Measurements from ENCODE around the gene CYP4F8.

Gene CYP4F8

DNA sequence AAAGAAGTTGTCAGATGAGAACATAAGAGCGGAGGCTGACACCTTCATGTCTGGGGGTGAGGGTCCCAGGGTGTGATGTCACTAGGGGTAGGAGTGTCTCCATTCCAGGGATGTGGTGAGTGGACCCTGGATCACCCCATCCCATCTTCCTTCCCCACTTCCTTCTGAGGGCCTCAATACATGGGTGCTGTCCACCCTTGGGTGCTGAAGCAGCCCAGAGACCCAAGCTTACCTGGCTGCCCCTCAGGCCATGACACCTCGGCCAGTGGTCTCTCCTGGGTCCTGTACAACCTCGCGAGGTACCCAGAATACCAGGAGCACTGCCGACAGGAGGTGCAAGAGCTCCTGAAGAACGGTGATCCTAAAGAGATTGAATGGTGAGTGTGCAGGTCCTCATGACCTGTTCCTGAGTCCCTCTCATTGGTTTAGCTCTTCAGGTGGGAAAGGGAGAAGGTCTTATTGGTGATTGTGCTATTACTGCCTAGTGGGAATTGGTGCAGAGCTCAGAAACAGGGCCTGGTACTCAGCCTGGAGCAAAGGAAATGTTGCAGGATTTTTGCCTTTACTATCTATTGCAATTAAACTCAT, 37.7 kb upstream of the CYP4F8 start:
- TF ChIP-seq, protein P1, sequence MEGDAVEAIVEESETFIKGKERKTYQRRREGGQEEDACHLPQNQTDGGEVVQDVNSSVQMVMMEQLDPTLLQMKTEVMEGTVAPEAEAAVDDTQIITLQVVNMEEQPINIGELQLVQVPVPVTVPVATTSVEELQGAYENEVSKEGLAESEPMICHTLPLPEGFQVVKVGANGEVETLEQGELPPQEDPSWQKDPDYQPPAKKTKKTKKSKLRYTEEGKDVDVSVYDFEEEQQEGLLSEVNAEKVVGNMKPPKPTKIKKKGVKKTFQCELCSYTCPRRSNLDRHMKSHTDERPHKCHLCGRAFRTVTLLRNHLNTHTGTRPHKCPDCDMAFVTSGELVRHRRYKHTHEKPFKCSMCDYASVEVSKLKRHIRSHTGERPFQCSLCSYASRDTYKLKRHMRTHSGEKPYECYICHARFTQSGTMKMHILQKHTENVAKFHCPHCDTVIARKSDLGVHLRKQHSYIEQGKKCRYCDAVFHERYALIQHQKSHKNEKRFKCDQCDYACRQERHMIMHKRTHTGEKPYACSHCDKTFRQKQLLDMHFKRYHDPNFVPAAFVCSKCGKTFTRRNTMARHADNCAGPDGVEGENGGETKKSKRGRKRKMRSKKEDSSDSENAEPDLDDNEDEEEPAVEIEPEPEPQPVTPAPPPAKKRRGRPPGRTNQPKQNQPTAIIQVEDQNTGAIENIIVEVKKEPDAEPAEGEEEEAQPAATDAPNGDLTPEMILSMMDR (IDR thresholded peaks at IDR 0.05): no peak
- H3K27me3 ChIP-seq (ENCODE audit: control insufficient read depth, insufficient read depth, low read length): no peaks in the 10 kb centered on the region

DNA sequence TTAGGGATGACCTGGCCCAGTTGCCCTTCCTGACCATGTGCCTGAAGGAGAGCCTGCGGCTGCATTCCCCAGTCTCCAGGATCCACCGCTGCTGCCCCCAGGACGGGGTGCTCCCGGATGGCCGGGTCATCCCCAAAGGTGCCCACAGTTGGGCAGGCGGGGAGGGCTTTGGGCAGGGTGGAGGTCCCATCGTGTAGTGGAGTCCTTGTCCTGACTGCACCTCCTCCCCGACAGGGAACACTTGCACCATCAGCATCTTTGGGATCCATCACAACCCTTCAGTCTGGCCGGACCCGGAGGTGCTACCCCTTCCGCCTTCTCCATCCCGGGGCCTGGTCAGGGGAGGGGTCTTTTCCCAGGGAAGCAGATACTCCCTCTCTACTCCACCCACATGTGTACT, 31.7 kb upstream of the CYP4F8 start:
- Histone ChIP-seq H3K79me2 (no peaks in the 10 kb centered on the region), H3K27ac (no peak overlapping the region), H3K4me1 (peaks cover 6% of the 10 kb centered on the region), H3K9ac (no peak overlapping the region), H3K36me3 (ENCODE audit: control insufficient read depth, insufficient read depth, low read length) (no peaks in the 10 kb centered on the region), H3K9me3 (ENCODE audit: control insufficient read depth, low read length) (no peaks in the 10 kb centered on the region), H3K4me3 (ENCODE audit: low read depth, low read length) (no peak overlapping the region), H2AFZ (no peak overlapping the region), H3K4me2 (ENCODE audit: low read length) (no peak overlapping the region), H3K27me3 (ENCODE audit: control insufficient read depth, insufficient read depth, low read length) (no peaks in the 10 kb centered on the region)
- TF ChIP-seq, protein P1 (IDR thresholded peaks at IDR 0.05): no peak

More for the DNA sequence above, 37.7 kb upstream of the CYP4F8 start:
- Histone ChIP-seq H3K9me3 (ENCODE audit: control insufficient read depth, low read length) (no peaks in the 10 kb centered on the region), H3K79me2 (no peaks in the 10 kb centered on the region), H3K27ac (no peak overlapping the region), H3K4me1 (no peaks in the 10 kb centered on the region), H3K4me2 (ENCODE audit: low read length) (no peak overlapping the region), H3K4me3 (ENCODE audit: low read depth, low read length) (no peak overlapping the region), H2AFZ (no peak overlapping the region), H3K36me3 (ENCODE audit: control insufficient read depth, insufficient read depth, low read length) (no peaks in the 10 kb centered on the region), H3K9ac (no peak overlapping the region)

- H3K9me3 ChIP-seq (ENCODE audit: control insufficient read depth, low read length): no peaks in the 10 kb centered on the region
- no peaks in the 10 kb centered on the region for H3K79me2 ChIP-seq
- peak overlapping the region; percentile 72 for H2AFZ ChIP-seq
- no peak overlapping the region for H3K27ac ChIP-seq
- no peak overlapping the region for H3K4me2 ChIP-seq (ENCODE audit: low read length)
- TF ChIP-seq, protein P1 (IDR thresholded peaks at IDR 0.05): no peak
- H3K9ac ChIP-seq: no peak overlapping the region
- H3K36me3 ChIP-seq (ENCODE audit: control insufficient read depth, insufficient read depth, low read length): no peaks in the 10 kb centered on the region
- H3K4me1 ChIP-seq: peaks cover 6% of the 10 kb centered on the region
- no peaks in the 10 kb centered on the region for H3K27me3 ChIP-seq (ENCODE audit: control insufficient read depth, insufficient read depth, low read length)
- H3K4me3 ChIP-seq (ENCODE audit: low read depth, low read length): no peak overlapping the region
Measured at GRCh38 chr19:15584095-15584494, 30.9 kb upstream of the CYP4F8 start.

- no peak overlapping the region for H3K27ac ChIP-seq
- H3K9me3 ChIP-seq (ENCODE audit: control insufficient read depth, low read length): no peaks in the 10 kb centered on the region
- no peaks in the 10 kb centered on the region for H3K27me3 ChIP-seq (ENCODE audit: control insufficient read depth, insufficient read depth, low read length)
- TF ChIP-seq, protein P1 (IDR thresholded peaks at IDR 0.05): peak; percentile 92
- no peaks in the 10 kb centered on the region for H3K36me3 ChIP-seq (ENCODE audit: control insufficient read depth, insufficient read depth, low read length)
- peaks cover 6% of the 10 kb centered on the region for H3K4me1 ChIP-seq
- H3K9ac ChIP-seq: no peak overlapping the region
- peak overlapping the region; percentile 72 for H2AFZ ChIP-seq
- H3K4me2 ChIP-seq (ENCODE audit: low read length): no peak overlapping the region
- H3K79me2 ChIP-seq: no peaks in the 10 kb centered on the region
- no peak overlapping the region for H3K4me3 ChIP-seq (ENCODE audit: low read depth, low read length)
Measured at GRCh38 chr19:15584541-15585115, 30.4 kb upstream of the CYP4F8 start.

DNA sequence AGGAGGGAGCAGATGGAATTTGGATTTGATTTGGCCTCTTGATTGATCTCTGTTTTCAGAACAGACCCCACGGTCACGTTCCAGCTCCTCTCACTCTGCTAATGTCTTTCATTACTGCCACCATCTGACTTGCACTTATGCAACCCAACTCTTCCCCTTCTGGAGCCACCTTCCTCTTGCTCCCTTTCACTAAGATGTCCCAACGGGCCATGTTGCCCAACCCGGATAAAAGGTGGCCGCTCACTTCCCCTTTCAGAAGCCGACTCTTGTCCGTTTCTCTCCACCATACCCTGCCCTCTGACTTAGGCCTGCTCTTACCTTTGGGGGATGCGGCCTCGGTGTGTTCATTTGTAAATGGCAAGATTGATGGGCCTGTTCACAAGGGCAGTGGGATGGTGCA, 27.4 kb upstream of the CYP4F8 start:
- no peaks in the 10 kb centered on the region for H3K79me2 ChIP-seq
- H3K9ac ChIP-seq: no peak overlapping the region
- H3K4me1 ChIP-seq: peaks cover 6% of the 10 kb centered on the region
- H3K27me3 ChIP-seq (ENCODE audit: control insufficient read depth, insufficient read depth, low read length): no peaks in the 10 kb centered on the region
- H3K4me2 ChIP-seq (ENCODE audit: low read length): no peak overlapping the region
- no peak overlapping the region for H3K27ac ChIP-seq
- no peaks in the 10 kb centered on the region for H3K9me3 ChIP-seq (ENCODE audit: control insufficient read depth, low read length)
- H2AFZ ChIP-seq: no peak overlapping the region
- no peak overlapping the region for H3K4me3 ChIP-seq (ENCODE audit: low read depth, low read length)
- no peaks in the 10 kb centered on the region for H3K36me3 ChIP-seq (ENCODE audit: control insufficient read depth, insufficient read depth, low read length)
- TF ChIP-seq, protein P1 (IDR thresholded peaks at IDR 0.05): no peak

All from parathyroid adenoma (tissue), 2 donors.